Neural cell (in vitro differentiated cells): Measurements from ENCODE around the gene SLC9A1. TPM values are rescaled to one million over a fixed set of nuclear protein-coding genes. Genes with fewer than 3 reads are reported as not detected.

Experiments used
- H2AFZ ChIP-seq: fragments of 200-600, 300-800 bp; sonication (generic), shearing (Covaris generic); 2 replicates; pipeline ENCODE4 v1.6.0; 2014; ENCODE audit warnings: low read depth, mild to moderate bottlenecking, antibody characterized with exemption, low read length, moderate library complexity
- H3F3A ChIP-seq: fragments of 200-600 bp; shearing (Covaris generic); 2 replicates; pipeline ENCODE4 v1.6.1; 2016; ENCODE audit warnings: mild to moderate bottlenecking, moderate library complexity, mixed read lengths, antibody characterized with exemption, low read length; ENCODE audit not compliant: insufficient read depth, poor library complexity, severe bottlenecking
- H3K27ac ChIP-seq: fragments of 200-600, 300-800 bp; sonication (generic), shearing (Covaris generic); 2 replicates; pipeline ENCODE4 v1.5.1; 2014; ENCODE audit warnings: mild to moderate bottlenecking, low read length, moderate library complexity
- H3K27me3 ChIP-seq: fragments of 300-800, 200-600 bp; sonication (generic), shearing (Covaris generic); 2 replicates; pipeline ENCODE4 v1.6.0; 2014; ENCODE audit warnings: mild to moderate bottlenecking, low read depth, low read length, moderate library complexity; ENCODE audit not compliant: insufficient read depth
- H3K36me3 ChIP-seq: fragments of 300-800, 200-600 bp; sonication (generic), shearing (Covaris generic); 2 replicates; pipeline ENCODE4 v1.5.1; 2014; ENCODE audit warnings: mild to moderate bottlenecking, antibody characterized with exemption, low read length, moderate library complexity; ENCODE audit not compliant: insufficient read depth
- H3K4me2 ChIP-seq: fragments of 300-800, 200-600 bp; sonication (generic), shearing (Covaris generic); 2 replicates; pipeline ENCODE4 v1.6.0; 2014; ENCODE audit warnings: mild to moderate bottlenecking, low read length
- H3K4me3 ChIP-seq: fragments of 300-800, 200-600 bp; sonication (generic), shearing (Covaris generic); 2 replicates; pipeline ENCODE4 v1.5.1; 2014; ENCODE audit warnings: mild to moderate bottlenecking, low read length, moderate library complexity
- H3K79me2 ChIP-seq: fragments of 200-600 bp; shearing (Covaris generic); replicated peaks from 2 replicates; pipeline ENCODE4 v1.6.0; 2014; ENCODE audit warnings: mild to moderate bottlenecking, low read length, moderate library complexity; ENCODE audit not compliant: insufficient read depth
- H3K9ac ChIP-seq: fragments of 300-800, 200-600 bp; sonication (generic), shearing (Covaris generic); 2 replicates; pipeline ENCODE4 v1.6.1; 2016; ENCODE audit warnings: mild to moderate bottlenecking, low read length, mixed read lengths
- H3K9me2 ChIP-seq: fragments of 200-600 bp; shearing (Covaris generic); 2 replicates; pipeline ENCODE4 v1.6.1; 2016; ENCODE audit warnings: mild to moderate bottlenecking, low read length, mixed read lengths; ENCODE audit not compliant: insufficient read depth
- H3K9me3 ChIP-seq: fragments of 200-600, 300-800 bp; sonication (generic), shearing (Covaris generic); 2 replicates; pipeline ENCODE4 v1.6.1; 2016; ENCODE audit warnings: mild to moderate bottlenecking, mixed run types, low read length, moderate library complexity, mixed read lengths
- H4K20me1 ChIP-seq: fragments of 200-600 bp; shearing (Covaris generic); 2 replicates; pipeline ENCODE4 v1.6.1; 2016; ENCODE audit warnings: mild to moderate bottlenecking, mixed run types; ENCODE audit not compliant: insufficient read depth
- CTCF ChIP-seq: fragments of 450-650 bp; IDR thresholded peaks from 2 replicates; pipeline ENCODE4 v1.5.1; 2014; ENCODE audit warnings: antibody characterized with exemption, mild to moderate bottlenecking, moderate library complexity; ENCODE audit not compliant: poor library complexity, severe bottlenecking
- EP300 ChIP-seq: fragments of 450-650 bp; conservative IDR thresholded peaks from 2 replicates; pipeline ENCODE4 v1.6.1; 2014; ENCODE audit warnings: antibody characterized with exemption, mild to moderate bottlenecking, moderate library complexity; ENCODE audit not compliant: poor library complexity, severe bottlenecking
- EZH2 ChIP-seq: fragments of 200-600, 300-800 bp; shearing (Covaris generic), sonication (generic); IDR thresholded peaks from 2 replicates; pipeline ENCODE4 v1.6.1; 2014; ENCODE audit warnings: antibody characterized with exemption, low read length, borderline replicate concordance, mild to moderate bottlenecking; ENCODE audit not compliant: insufficient read depth, poor library complexity, severe bottlenecking
- MXI1 ChIP-seq: fragments of 450-650 bp; conservative IDR thresholded peaks from 2 replicates; pipeline ENCODE4 v1.6.1; 2014; ENCODE audit warnings: antibody characterized with exemption, mild to moderate bottlenecking; ENCODE audit not compliant: poor library complexity, severe bottlenecking
- POLR2AphosphoS5 ChIP-seq: IDR thresholded peaks from 2 replicates; pipeline ENCODE4 v1.6.1; 2012
- RAD21 ChIP-seq: fragments of 450-650 bp; conservative IDR thresholded peaks from 2 replicates; pipeline ENCODE4 v1.6.1; 2014; ENCODE audit warnings: antibody characterized with exemption, mild to moderate bottlenecking, moderate library complexity
- REST ChIP-seq: IDR thresholded peaks from 2 replicates; pipeline ENCODE4 v1.6.1; 2012; ENCODE audit warnings: borderline replicate concordance
- SMC3 ChIP-seq: fragments of 450-650 bp; conservative IDR thresholded peaks from 2 replicates; pipeline ENCODE4 v1.6.1; 2014; ENCODE audit warnings: antibody characterized with exemption, mild to moderate bottlenecking, moderate library complexity; ENCODE audit not compliant: poor library complexity
- TAF1 ChIP-seq: IDR thresholded peaks from 2 replicates; pipeline ENCODE4 v1.6.1; 2012; ENCODE audit warnings: low read depth
- polyA plus RNA-seq: library from polyadenylated mRNA; depleted of rRNA; stranded (reverse); fragments of >200 nt; gene quantifications from 2 replicates; pipeline ENCODE4 v1.2.3, GENCODE V29; 2014

The SLC9A1 gene
- polyA plus RNA-seq, 1 donor from 2014 or later, result 1.5 TPM

- H3K79me2 ChIP-seq, result no peaks in the 10 kb centered on the region
- H3F3A ChIP-seq, result no peaks in the 10 kb centered on the region
- no peaks in the 10 kb centered on the region for H3K27me3 ChIP-seq
- no peak overlapping the region for H3K9ac ChIP-seq
- TF ChIP-seq MXI1, result no peak
- TF ChIP-seq EP300, result no peak
- TF ChIP-seq EZH2, result no peak
- TF ChIP-seq RAD21, result no peak
- TF ChIP-seq POLR2AphosphoS5, result no peak
- TF ChIP-seq REST, result no peak
- TF ChIP-seq TAF1, result no peak
- TF ChIP-seq SMC3, result no peak
- TF ChIP-seq CTCF, result no peak
- H3K9me3 ChIP-seq, result no peaks in the 10 kb centered on the region
- no peak overlapping the region for H2AFZ ChIP-seq
- no peaks in the 10 kb centered on the region for H3K36me3 ChIP-seq
- no peaks in the 10 kb centered on the region for H3K9me2 ChIP-seq
- no peak overlapping the region for H3K4me3 ChIP-seq
- no peak overlapping the region for H3K4me2 ChIP-seq
- no peaks in the 10 kb centered on the region for H4K20me1 ChIP-seq
- no peak overlapping the region for H3K27ac ChIP-seq
Measured at GRCh38 chr1:27201295-27201694, 46.4 kb upstream of the SLC9A1 start.

GRCh38 chr1:27193194-27193593 lies 38.3 kb upstream of the SLC9A1 start:
- Histone ChIP-seq H2AFZ (no peak overlapping the region), H3K27ac (no peak overlapping the region), H3K27me3 (no peaks in the 10 kb centered on the region), H3K79me2 (no peaks in the 10 kb centered on the region), H3K4me2 (no peak overlapping the region), H3K4me3 (no peak overlapping the region), H3K36me3 (no peaks in the 10 kb centered on the region), H4K20me1 (no peaks in the 10 kb centered on the region), H3K9me2 (no peaks in the 10 kb centered on the region), H3K9me3 (no peaks in the 10 kb centered on the region), H3K9ac (no peak overlapping the region), H3F3A (no peaks in the 10 kb centered on the region)
- TF ChIP-seq EP300 (no peak), RAD21 (no peak), EZH2 (no peak), SMC3 (no peak), CTCF (no peak), MXI1 (no peak), POLR2AphosphoS5 (no peak), REST (no peak), TAF1 (no peak)
